DND-41 (cell line): ENCODE data around the gene SIRT4.
"Not testable (repeated sequence)": the region's sequence is repeated elsewhere in the genome, so short reads cannot be mapped to it uniquely, and the experiment has no call there.

ENCODE experiments used
- ATAC-seq: fragments of 200-7000 bp; cut with Tn5 transposase; 3 replicates; pipeline ENCODE4 v1.9.1; 2021; ENCODE audit warnings: low read depth; ENCODE audit not compliant: insufficient read depth
- DNase-seq: peaks from one replicate; pipeline ENCODE4 v3.0.0-alpha.2; 2020
- H2AFZ ChIP-seq: 2 replicates; pipeline ENCODE4 v1.6.0; 2012; ENCODE audit warnings: low read depth, low read length
- H3K27ac ChIP-seq: 2 replicates; pipeline ENCODE4 v1.5.1; 2012; ENCODE audit warnings: low read length, inconsistent platforms
- H3K27me3 ChIP-seq: fragments of 200-600 bp; sonication (generic); 2 replicates; pipeline ENCODE4 v1.6.0; 2012; ENCODE audit warnings: low read length, mild to moderate bottlenecking, inconsistent platforms; ENCODE audit not compliant: insufficient read depth, poor library complexity
- H3K36me3 ChIP-seq: 2 replicates; pipeline ENCODE4 v1.5.1; 2012; ENCODE audit warnings: low read length, inconsistent platforms; ENCODE audit not compliant: insufficient read depth
- H3K4me1 ChIP-seq: 2 replicates; pipeline ENCODE4 v1.5.1; 2012; ENCODE audit warnings: mild to moderate bottlenecking, low read length; ENCODE audit not compliant: insufficient read depth
- H3K4me2 ChIP-seq: 2 replicates; pipeline ENCODE4 v1.6.0; 2012; ENCODE audit warnings: mild to moderate bottlenecking, moderate library complexity, low read length, inconsistent platforms; ENCODE audit not compliant: insufficient read depth
- H3K4me3 ChIP-seq, 2 experiments: fragments of 200-600 bp in 1 of 2; shearing (Covaris generic) in 1 of 2; 2 replicates each; pipeline ENCODE4 v1.5.1; 2012 to 2016; ENCODE audit warnings: inconsistent platforms in 2 of 2, low read length in 2 of 2, mild to moderate bottlenecking in 2 of 2, low read depth in 1 of 2, moderate library complexity in 1 of 2
- H3K79me2 ChIP-seq: 2 replicates; pipeline ENCODE4 v1.6.0; 2012; ENCODE audit warnings: low read length, inconsistent platforms; ENCODE audit not compliant: insufficient read depth
- H3K9ac ChIP-seq: 2 replicates; pipeline ENCODE4 v1.6.0; 2012; ENCODE audit warnings: low read depth, mild to moderate bottlenecking, inconsistent platforms, low read length, moderate library complexity
- H3K9me3 ChIP-seq: 2 replicates; pipeline ENCODE4 v1.5.1; 2012; ENCODE audit warnings: low read length, moderate library complexity, mild to moderate bottlenecking, inconsistent platforms; ENCODE audit not compliant: insufficient read depth, severe bottlenecking
- H4K20me1 ChIP-seq: 2 replicates; pipeline ENCODE4 v1.6.0; 2012; ENCODE audit warnings: low read length; ENCODE audit not compliant: insufficient read depth
- EZH2 ChIP-seq: IDR thresholded peaks from 3 replicates; pipeline ENCODE4 v1.6.1; 2012; ENCODE audit warnings: borderline replicate concordance, low read depth, mild to moderate bottlenecking, moderate library complexity, low read length, inconsistent platforms; ENCODE audit not compliant: severe bottlenecking
- TF ChIP-seq, protein P1 (sequence below): IDR thresholded peaks from 2 replicates; pipeline ENCODE4 v1.5.1; 2012; ENCODE audit warnings: borderline replicate concordance, low read length, moderate library complexity, mild to moderate bottlenecking; ENCODE audit not compliant: poor library complexity, severe bottlenecking; ENCODE audit errors: extremely low read depth

Gene SIRT4

DNA sequence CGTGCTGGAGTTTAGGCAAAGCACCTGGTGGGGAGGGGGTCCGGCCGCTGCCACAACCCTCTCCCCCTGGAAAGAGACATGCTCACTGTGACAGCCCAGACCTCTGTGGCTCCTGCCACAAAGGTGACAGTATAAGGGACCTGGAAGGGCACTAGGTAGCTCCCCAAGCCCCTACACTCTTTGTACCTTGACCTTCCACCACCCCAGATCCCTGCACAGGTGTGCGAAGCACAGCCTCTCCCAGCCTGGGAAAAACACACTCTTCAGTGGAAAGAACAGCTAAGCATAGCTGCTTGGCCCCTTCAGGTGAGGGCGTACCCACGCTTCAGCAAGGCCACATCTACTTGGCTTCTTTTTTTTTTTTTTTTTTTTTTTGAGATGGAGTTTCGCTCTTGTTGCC, 30.4 kb downstream of the SIRT4 start:
- DNase-seq (no peak), ATAC-seq (no peak)
- Histone ChIP-seq H3K36me3 (no peaks in the 10 kb centered on the region), H3K4me2 (no peak overlapping the region), H3K27me3 (peaks cover 3% of the 10 kb centered on the region), H3K27ac (no peak overlapping the region), H3K4me1 (no peaks in the 10 kb centered on the region), H3K4me3 (no peak overlapping the region), H2AFZ (no peak overlapping the region), H3K9ac (no peak overlapping the region), H3K9me3 (peaks cover 17% of the 10 kb centered on the region), H4K20me1 (no peaks in the 10 kb centered on the region), H3K79me2 (no peaks in the 10 kb centered on the region)
- no peak for TF ChIP-seq EZH2
- TF ChIP-seq, protein P1, sequence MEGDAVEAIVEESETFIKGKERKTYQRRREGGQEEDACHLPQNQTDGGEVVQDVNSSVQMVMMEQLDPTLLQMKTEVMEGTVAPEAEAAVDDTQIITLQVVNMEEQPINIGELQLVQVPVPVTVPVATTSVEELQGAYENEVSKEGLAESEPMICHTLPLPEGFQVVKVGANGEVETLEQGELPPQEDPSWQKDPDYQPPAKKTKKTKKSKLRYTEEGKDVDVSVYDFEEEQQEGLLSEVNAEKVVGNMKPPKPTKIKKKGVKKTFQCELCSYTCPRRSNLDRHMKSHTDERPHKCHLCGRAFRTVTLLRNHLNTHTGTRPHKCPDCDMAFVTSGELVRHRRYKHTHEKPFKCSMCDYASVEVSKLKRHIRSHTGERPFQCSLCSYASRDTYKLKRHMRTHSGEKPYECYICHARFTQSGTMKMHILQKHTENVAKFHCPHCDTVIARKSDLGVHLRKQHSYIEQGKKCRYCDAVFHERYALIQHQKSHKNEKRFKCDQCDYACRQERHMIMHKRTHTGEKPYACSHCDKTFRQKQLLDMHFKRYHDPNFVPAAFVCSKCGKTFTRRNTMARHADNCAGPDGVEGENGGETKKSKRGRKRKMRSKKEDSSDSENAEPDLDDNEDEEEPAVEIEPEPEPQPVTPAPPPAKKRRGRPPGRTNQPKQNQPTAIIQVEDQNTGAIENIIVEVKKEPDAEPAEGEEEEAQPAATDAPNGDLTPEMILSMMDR, result no peak

DNA sequence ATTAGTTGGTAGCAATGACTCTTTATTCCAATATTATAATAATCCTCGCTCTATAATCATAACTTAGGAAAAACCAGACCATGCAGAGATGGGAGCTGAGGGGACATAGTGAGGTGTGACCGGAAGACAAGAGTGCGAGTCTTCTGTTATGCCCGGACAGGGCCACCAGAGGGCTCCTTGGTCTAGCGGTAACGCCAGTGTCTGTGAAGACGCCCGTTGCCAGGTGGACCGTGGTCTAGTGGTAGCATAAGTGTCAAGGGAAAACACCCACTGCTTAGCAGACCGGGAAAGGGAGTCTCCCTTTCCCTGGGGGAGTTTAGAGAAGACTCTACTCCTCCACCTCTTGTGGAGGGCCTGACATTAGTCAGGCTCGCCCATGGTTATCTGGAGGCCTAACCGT, 33.3 kb downstream of the SIRT4 start:
- H2AFZ ChIP-seq, H3K27me3 ChIP-seq, H3K9ac ChIP-seq, ATAC-seq, H4K20me1 ChIP-seq, H3K4me1 ChIP-seq, H3K79me2 ChIP-seq, DNase-seq, H3K4me3 ChIP-seq, H3K36me3 ChIP-seq, H3K4me2 ChIP-seq, H3K27ac ChIP-seq: not testable (repeated sequence)
- peaks cover 22% of the 10 kb centered on the region for H3K9me3 ChIP-seq
- TF ChIP-seq, protein P1, result peak; percentile 19

DNA sequence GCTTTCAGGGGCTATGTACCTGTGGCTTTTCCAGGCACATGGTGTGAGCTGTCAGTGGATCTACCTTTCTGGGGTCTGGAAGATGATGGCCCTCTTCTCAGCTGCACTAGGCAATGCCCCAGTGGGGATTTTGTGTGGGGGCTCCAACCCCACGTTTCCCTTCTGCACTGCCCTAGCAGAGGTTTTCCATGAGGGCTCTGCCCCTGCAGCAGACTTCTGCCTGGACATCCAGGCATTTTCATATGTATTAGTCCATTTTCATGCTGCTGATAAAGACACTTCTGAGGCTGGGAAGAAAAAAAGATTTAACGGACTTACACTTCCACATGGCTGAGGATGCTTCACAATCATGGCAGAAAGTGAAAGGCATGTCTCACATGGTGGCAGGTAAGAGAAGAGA, 34.3 kb downstream of the SIRT4 start:
- not testable (repeated sequence) for H3K4me1 ChIP-seq, H3K36me3 ChIP-seq, H4K20me1 ChIP-seq, H3K4me2 ChIP-seq, H2AFZ ChIP-seq, H3K27me3 ChIP-seq, ATAC-seq, H3K4me3 ChIP-seq, H3K79me2 ChIP-seq, H3K27ac ChIP-seq, H3K9ac ChIP-seq, DNase-seq
- H3K9me3 ChIP-seq, result peaks cover 22% of the 10 kb centered on the region

DNA sequence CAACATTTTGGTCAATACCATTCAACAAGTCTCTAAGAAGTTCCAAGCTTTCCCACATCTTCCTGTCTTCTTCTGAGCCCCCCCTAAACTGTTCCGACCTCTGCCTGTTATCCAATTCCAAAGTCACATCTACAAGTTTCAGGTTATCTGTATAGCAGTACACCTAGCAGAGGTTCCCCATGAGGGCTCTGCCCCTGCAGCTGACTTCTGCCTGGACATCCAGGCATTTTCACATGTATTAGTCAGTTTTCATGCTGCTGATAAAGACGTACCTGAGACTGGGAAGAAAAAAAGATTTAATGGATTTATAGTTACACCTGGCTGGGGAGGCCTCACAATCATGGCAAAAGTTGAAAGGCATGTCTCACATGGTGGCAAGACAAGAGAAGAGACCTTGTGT, 35.6 kb downstream of the SIRT4 start:
- DNase-seq (no peak), ATAC-seq (no peak)
- Histone ChIP-seq H3K9ac (no peak overlapping the region), H4K20me1 (no peaks in the 10 kb centered on the region; the same call in 1 of the 2 replicates), H3K9me3 (peaks cover 22% of the 10 kb centered on the region), H3K27ac (no peak overlapping the region), H3K36me3 (no peaks in the 10 kb centered on the region), H3K4me2 (no peak overlapping the region), H3K4me1 (no peaks in the 10 kb centered on the region), H3K4me3 (no peak overlapping the region), H3K79me2 (no peaks in the 10 kb centered on the region), H3K27me3 (no peaks in the 10 kb centered on the region), H2AFZ (no peak overlapping the region)
- TF ChIP-seq, protein P1, result no peak
- no peak for TF ChIP-seq EZH2
